ENCODE data around the gene PRDM11.
"Not testable (repeated sequence)": the region's sequence is repeated elsewhere in the genome, so short reads cannot be mapped to it uniquely, and the experiment has no call there.

The PRDM11 gene

GRCh38 chr11:45239733-45240132 lies 93.3 kb downstream of the PRDM11 start:
- DNase-seq: no peak

DNA sequence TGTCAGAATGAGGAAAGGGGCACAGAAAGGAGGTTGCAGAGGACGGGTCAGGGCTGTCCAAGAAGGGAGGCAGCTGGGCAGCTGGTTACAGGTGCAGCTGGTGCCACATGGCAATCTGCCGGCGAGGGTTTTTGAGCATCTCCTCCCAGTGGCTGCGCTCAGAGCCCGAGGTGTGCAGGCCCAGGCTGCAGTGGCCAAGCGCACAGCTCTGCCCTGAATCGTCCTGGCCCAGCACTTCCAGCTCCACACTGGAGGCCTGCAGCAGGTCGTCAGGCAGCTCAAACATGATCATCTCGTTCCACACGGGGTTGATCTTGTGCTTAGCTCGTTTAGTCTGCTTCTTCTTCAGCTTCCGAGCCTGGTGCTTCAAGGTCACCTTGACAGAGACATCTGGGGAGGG lies 97.5 kb downstream of the PRDM11 start:
- DNase-seq: no peak

GRCh38 chr11:45245218-45246045 lies 99.0 kb downstream of the PRDM11 start:
- DNase-seq: no peak

DNA sequence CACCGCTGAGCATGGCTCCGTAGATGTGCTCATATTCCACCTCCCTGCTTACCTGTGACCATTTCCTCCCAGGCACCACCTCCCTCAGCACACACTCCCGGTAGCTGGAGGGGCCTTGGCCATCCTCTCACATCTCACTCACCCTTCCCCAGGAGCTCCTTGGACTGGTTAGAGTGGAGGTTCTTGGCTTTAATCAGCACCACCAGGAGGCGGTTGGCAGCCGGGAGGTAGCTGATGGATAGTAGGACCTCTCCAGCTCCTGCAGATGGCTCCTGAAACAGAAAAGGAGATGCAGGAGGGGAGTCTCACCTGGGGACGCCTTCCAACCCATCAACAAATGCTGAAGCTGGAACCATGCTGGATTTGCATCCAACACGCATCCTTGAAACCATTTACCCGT lies 99.8 kb downstream of the PRDM11 start:
- no peak for DNase-seq

DNA sequence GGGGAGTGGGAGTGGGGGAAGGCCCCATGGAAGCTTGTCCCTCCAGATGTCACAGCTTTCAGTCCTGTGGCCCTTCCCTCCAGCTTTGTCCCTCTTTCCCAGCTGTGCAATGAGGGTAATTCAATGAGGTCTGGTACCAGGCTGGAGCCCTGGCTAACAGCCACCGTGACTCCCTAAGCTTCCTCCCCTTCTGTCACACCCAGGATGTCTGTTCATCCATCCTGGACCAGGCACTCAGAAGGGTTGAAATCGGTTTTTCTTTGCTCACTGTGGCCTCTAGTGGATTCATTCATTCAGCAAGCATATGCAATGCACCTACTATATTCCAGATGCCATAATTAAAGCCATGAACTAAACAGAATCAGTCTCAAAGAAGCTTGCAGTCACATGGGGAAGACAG lies 101.0 kb downstream of the PRDM11 start:
- DNase-seq: no peak

DNA sequence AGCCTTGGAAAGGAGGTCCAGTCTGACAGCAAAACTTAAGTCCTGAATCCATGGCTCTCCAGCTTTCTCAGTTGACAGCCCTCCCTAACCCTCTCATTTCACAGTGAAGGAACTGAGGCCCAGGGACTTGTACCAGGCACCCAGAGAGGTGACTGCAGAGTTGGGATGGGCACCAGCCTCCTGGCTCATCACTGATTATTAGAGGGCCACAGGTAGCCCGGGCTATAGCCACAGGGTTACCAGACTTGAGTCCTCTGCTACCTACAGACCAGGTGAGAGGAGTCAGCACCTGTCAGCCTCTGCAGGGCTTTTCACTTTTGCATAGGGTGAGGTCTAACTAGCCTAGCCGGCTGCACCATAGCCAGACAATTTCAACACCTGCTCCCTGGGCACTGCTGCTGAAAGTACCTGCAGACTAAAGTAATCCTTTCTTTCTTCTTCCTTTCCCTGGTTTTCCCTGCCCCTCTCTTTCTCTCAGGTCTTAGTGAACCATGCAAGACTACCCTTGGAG lies 102.1 kb downstream of the PRDM11 start:
- no peak for DNase-seq

- not testable (repeated sequence) for DNase-seq
These were observed 102.9 kb downstream of the PRDM11 start for GRCh38 chr11:45249372-45249771.

GRCh38 chr11:45250035-45250718 lies 103.7 kb downstream of the PRDM11 start:
- no peak for DNase-seq

GRCh38 chr11:45252134-45252856 lies 105.9 kb downstream of the PRDM11 start:
- DNase-seq: peak; percentile 51

- DNase-seq: no peak
These were observed 106.4 kb downstream of the PRDM11 start for GRCh38 chr11:45252877-45253276.

- DNase-seq: no peak
These were observed 107.2 kb downstream of the PRDM11 start for GRCh38 chr11:45253640-45254039.

DNA sequence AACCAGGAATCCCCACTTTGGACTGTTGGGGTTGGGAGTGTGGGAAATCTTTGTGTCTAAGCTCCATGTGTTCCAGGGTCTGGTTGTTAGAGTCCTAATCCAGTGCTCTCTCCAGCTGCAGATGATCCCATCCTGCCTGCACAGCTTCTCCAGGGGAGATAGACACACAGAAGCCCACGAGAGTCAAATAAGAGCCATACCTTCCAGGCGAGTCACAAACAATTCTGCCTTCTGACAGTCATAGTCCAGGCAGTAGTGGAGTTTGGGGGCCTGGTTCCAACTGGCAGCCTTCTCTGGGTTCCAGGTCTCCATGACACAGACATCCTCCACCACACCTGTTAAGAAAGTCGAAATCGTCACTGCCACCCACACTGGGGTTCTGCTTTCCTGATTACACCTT lies 107.6 kb downstream of the PRDM11 start:
- DNase-seq: no peak

DNA sequence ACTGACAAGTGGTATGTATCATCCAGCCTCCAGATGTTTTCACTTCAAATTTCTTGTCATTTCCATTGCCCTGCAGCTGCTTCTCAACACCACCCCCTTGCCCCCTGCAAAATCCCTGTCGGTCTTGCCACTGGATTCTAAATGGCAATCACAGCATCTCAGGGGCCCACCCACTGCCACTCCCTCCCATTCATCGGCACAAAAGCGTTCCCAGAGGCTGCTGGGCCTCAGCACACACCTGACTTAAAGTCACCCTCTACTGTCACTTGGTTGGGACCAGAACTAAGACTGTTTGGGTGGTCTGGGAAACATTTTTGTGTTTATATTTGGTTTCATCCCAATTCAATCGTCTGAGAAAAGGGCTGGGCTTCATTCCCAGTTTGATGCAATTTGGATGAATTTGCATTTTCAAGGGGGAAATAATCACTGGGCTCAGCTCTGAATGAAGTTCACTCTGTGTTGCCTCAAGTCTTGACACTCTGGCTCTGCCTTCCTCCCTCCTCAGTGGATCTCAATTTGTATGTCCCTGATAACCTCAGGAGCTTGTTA lies 112.6 kb downstream of the PRDM11 start:
- DNase-seq: no peak

GRCh38 chr11:45259592-45259991 lies 113.2 kb downstream of the PRDM11 start:
- no peak for DNase-seq

GRCh38 chr11:45260071-45260470 lies 113.6 kb downstream of the PRDM11 start:
- DNase-seq: no peak

- DNase-seq: no peak
These were observed 116.5 kb downstream of the PRDM11 start for GRCh38 chr11:45262900-45263299.

GRCh38 chr11:45263773-45264172 lies 117.3 kb downstream of the PRDM11 start:
- DNase-seq: no peak

GRCh38 chr11:45264839-45265515 lies 118.5 kb downstream of the PRDM11 start:
- DNase-seq: no peak

DNA sequence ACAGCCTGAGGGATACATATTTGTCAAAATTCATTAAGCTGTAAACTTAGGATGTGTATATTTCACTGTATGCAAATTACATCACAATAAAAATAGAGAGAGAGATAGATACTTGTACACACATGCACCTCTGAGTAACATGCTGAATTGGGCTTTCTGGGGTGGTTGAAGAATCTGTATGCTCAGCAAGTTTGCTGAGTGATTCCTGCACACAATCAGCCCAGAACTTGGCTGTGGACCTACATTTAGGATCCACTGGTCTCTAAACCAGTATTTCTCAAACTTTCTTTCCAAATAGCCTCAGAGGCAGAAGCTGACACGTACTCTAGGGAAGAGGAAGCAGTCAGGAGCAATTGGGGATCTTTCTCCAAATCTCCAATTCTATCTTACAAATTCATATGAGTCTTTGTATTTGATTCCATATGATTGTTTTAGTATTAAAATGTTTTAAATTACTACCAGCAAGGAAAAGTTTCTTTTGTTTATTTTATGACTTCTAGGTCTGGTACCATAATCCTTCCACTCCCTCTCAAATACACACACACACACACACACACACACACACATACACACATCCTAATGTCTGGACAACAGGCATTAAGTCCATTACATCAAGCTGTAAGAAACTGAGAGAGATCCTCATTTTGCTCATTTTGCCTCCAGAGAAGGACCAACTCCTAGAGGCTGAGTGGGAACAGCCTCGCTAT lies 119.7 kb downstream of the PRDM11 start:
- DNase-seq: no peak

DNA sequence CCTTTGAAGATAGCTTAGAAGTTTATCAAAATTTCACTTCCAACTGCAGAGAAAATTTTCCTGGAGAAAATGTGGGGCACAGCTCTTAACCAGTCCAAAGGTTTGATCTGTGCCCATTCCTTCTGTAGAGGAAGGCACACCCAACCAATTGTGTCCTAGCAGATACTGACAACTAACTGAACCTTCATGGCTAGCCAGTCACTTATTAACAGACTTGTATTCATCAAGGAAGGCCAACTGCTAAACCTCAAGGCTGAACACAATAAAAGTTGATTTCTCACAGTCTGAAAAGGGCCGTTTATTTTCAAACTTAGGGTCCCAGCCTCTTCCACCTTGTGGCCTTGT lies 120.2 kb downstream of the PRDM11 start:
- no peak for DNase-seq

DNA sequence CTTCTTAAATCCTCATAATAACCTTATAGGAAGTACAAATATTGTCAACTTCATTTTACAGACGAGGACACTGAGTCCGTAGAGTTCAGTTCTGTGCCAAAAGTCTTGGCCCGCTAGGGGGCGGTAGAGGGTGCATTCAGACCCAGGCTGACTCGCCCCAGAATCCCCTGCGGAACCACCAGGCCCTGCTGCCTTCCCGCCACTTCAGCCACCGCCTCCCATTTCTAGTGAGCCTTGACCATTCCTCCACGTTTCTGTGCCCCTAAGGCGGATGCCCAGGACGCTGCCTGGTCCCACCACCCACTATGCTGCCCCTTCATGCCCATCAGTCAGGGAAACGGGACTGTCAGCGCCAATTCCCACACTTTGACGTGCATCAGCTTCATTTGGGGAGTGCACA lies 120.6 kb downstream of the PRDM11 start:
- peak; percentile 39 for DNase-seq

GRCh38 chr11:45267652-45268299 lies 121.3 kb downstream of the PRDM11 start:
- no peak for DNase-seq
